Fibroblast of mammary gland (primary cell): ENCODE measurements around the gene DPF3.

Experiments used
- DNase-seq: peaks from one replicate; pipeline ENCODE4 v3.0.0-alpha.2; 2010; ENCODE audit warnings: low read depth
- H3K4me3 ChIP-seq: 2 replicates; pipeline ENCODE4 v1.5.1; 2011; ENCODE audit warnings: low read depth, mild to moderate bottlenecking, low read length, moderate library complexity; ENCODE audit not compliant: control insufficient read depth
- CTCF ChIP-seq: conservative IDR thresholded peaks from 2 replicates; pipeline ENCODE4 v1.5.1; 2011; ENCODE audit warnings: low read depth, low read length, inconsistent platforms; ENCODE audit not compliant: control insufficient read depth, insufficient read depth

DPF3 gene

GRCh38 chr14:72920008-72920407 is 26.1 kb upstream of the DPF3 start:
- peak; percentile 13 for TF ChIP-seq CTCF
- H3K4me3 ChIP-seq = no peak overlapping the region
- DNase-seq = no peak

GRCh38 chr14:72917094-72917802 is 23.3 kb upstream of the DPF3 start:
- H3K4me3 ChIP-seq = no peak overlapping the region
- DNase-seq = no peak
- TF ChIP-seq CTCF = no peak

GRCh38 chr14:72916174-72916573 is 22.3 kb upstream of the DPF3 start:
- no peak overlapping the region for H3K4me3 ChIP-seq
- TF ChIP-seq CTCF = no peak
- no peak for DNase-seq

DNA sequence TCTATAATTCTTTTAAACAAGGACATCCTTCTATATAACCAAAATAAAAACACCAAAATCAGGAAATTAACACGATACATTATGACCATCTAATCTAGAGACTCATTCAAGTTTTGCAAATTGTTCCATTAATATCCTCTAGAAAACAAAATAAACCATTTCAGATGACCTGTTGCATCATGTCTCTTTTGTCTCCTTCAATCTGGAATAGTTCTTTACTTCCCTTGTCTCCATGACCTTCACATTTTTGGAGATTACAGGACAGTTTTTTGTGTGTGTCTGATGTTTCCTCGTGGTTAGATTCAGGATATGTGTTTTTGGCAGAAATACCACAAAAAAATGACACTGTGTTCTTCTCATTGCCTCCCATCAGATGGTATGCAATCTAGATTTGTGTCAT is 19.9 kb upstream of the DPF3 start:
- DNase-seq = no peak
- no peak overlapping the region for H3K4me3 ChIP-seq
- no peak for TF ChIP-seq CTCF

GRCh38 chr14:72909163-72909562 is 15.3 kb upstream of the DPF3 start:
- TF ChIP-seq CTCF = no peak
- H3K4me3 ChIP-seq = no peak overlapping the region
- DNase-seq = peak; percentile 30

DNA sequence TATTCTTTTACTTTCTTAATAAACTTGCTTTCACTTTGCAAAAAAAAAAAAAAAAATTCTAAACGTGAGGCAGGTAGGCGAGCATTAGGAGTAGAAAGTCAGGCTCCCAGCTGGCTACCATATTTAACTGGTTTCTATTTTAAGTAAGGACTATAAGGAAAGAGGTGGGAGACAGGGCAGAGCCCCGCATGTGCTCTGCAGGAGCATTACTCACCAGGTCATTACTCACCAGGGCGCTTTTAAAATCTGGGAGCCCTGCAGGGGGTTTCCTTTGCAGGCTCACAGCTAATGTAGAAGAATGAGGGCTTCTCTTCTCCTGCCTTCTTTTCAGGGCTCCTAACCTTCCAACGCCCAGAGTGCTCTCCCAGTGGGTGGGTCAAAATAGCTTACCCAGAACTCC is 14.0 kb upstream of the DPF3 start:
- no peak overlapping the region for H3K4me3 ChIP-seq
- peak; percentile 72 for DNase-seq
- no peak for TF ChIP-seq CTCF

- DNase-seq = no peak
- no peak overlapping the region for H3K4me3 ChIP-seq
- TF ChIP-seq CTCF = no peak
Measured at GRCh38 chr14:72906879-72907278, 13.0 kb upstream of the DPF3 start.
